Raji (cell line): ENCODE data around the gene PRDM16.

ENCODE experiments used
- POLR2A ChIP-seq: IDR thresholded peaks from 2 replicates; pipeline ENCODE4 v1.6.1; 2011; ENCODE audit warnings: low read depth, low read length, control low read depth; ENCODE audit not compliant: insufficient read depth

Gene PRDM16

GRCh38 chr1:3273447-3273846, 204.4 kb downstream of the PRDM16 start:
- TF ChIP-seq POLR2A = no peak

DNA sequence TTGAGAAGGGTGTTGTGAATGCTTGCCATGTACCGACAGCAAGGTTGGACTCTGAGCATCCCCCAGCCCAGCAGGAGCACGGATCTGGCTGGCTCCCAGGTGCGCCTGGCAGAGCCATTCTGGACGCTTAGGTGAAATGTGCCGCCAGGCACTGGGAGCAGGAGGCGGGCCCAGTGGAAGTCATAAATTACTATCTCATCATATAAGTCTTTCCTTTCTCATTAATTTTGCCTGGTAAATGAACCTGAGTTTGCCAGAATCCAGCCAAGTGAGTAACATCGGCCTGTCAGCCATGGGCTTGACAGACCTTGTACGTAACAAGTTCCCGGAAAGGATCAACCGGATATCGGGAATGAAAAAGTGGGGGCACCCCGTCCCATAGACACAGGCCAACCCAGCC, 206.0 kb downstream of the PRDM16 start:
- TF ChIP-seq POLR2A = no peak

DNA sequence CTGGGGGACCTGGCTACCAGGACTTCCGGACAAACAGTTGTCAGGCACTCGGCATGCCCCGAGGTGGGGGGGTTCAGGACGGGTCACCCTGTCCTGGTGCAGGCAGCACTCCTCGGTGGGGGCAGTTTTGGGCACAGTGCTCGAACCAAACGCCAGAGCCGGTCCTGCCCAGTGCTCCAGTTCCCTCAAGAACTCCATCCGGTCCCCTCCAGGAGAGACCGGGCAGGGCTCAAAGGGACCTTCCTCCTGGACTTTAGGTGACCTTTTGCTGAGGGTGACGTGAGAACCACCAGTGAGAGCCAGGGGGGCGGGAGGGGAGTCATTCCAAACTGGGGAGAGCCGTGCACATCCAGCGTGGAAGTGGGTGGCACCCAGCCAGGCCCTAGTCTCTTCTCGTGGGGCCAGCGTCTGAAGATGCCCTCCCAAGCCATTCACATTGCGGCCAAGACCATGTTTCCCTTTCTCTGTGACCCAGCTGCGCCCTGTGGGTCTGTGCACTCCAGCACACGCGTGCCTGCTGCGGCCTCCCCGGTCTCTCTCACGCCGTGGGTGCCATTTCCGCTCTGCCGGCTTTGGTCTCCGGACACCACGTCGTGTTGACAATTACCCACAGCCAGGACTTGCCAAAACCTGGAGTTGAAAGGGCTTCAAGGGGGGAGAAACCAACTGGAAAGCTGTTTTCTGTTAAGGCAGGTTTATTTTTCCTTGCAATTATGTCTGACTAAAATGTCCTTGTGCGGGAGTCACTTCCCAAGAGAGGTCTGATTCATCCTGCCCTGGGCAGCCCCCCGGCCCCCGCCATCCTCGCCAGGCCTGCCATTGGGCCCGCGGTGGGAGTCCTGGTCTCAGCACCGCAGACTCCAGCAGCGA, 206.7 kb downstream of the PRDM16 start:
- no peak for TF ChIP-seq POLR2A

DNA sequence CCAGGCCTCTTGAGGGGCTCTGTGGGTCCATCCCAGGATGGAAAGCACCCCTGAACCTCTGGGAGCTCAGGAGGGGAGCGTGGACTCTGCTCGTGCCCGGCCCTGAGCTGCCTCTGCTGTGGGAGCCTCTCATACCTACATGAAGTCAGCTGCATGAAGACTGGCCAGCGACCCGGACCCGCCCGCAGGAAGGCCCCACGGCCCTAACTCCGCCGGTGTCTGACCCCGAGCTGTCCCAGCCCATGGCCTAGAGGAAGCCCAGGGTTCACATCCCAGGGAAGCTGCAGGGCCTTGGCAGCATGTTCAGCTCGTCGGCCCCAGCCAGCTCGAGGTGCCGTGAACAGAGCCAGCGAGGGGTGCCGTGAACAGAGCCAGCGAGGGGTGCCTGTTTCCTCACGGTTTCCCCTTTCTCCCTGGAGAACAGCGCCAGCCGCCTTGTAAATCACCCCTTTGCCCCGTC, 207.4 kb downstream of the PRDM16 start:
- TF ChIP-seq POLR2A = no peak

DNA sequence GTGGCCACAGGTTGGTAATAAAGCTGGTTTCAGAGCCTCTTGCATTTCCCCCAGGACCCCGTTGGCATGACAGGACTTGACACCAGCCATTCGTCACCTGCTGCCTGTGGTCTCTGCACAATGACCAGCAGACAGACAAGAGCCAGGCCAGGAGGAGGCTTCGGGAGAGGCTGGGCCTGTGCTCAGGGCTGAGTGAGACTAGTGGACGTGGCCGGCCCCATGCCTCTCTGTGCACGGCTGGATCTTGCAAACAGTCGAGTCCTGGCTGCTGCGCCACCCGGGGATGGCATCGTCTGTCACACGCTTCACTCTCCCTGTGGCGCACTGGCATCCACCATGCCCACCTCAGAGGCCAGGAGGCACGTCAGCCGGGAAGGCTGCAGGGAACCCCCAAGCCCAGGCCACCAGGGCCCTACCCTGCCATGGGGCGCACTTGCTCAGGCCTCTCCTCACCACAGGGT, 208.0 kb downstream of the PRDM16 start:
- no peak for TF ChIP-seq POLR2A

- TF ChIP-seq POLR2A = no peak
Observed at GRCh38 chr1:3277623-3278022, 208.6 kb downstream of the PRDM16 start.

GRCh38 chr1:3278416-3279181, 209.6 kb downstream of the PRDM16 start:
- no peak for TF ChIP-seq POLR2A

GRCh38 chr1:3279182-3279470, 210.1 kb downstream of the PRDM16 start:
- no peak for TF ChIP-seq POLR2A

- TF ChIP-seq POLR2A = no peak
Observed at GRCh38 chr1:3281735-3282134, 212.7 kb downstream of the PRDM16 start.

GRCh38 chr1:3282186-3282585, 213.2 kb downstream of the PRDM16 start:
- no peak for TF ChIP-seq POLR2A

- TF ChIP-seq POLR2A = no peak
Observed at GRCh38 chr1:3282656-3283430, 213.8 kb downstream of the PRDM16 start.

DNA sequence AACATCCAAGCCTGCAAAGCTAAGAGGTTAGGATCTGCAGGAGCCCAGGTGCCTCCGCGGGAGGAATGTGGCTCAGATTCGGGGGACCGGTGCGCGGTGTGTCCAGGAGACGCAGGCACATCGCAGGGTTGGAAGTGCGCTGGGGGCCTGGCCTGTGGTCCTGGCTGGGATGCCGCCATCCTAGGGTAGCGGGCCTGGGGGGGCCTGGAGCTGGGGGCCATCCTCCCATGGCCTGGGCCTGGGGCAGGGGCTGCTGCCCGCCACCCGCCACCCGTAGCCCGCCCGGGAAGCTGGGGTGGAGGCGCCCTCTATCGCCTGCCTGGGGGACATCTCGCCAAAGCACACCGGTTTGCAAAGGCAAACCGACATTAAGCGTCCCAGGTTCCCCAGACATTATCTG, 214.8 kb downstream of the PRDM16 start:
- no peak for TF ChIP-seq POLR2A

DNA sequence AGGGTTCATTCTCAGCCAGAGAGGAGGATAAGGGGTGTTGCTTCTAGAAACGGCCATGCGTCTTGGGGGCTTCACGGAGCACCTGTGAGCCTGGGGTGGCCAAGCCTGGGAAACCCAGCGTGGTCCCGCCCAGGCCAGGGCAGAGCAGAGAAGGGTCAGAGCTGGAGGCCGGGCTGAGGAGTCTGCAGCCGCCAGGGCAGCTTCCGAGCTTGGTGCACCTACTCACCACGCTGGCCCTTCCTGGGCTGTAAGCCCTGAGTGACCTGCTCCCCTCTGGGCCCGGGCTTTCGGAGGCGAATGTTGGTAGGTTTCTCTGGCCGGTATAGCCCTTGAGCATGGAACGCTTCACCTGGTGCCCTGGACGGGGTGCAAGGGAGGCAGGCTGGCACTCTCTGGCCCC, 215.7 kb downstream of the PRDM16 start:
- TF ChIP-seq POLR2A = no peak

DNA sequence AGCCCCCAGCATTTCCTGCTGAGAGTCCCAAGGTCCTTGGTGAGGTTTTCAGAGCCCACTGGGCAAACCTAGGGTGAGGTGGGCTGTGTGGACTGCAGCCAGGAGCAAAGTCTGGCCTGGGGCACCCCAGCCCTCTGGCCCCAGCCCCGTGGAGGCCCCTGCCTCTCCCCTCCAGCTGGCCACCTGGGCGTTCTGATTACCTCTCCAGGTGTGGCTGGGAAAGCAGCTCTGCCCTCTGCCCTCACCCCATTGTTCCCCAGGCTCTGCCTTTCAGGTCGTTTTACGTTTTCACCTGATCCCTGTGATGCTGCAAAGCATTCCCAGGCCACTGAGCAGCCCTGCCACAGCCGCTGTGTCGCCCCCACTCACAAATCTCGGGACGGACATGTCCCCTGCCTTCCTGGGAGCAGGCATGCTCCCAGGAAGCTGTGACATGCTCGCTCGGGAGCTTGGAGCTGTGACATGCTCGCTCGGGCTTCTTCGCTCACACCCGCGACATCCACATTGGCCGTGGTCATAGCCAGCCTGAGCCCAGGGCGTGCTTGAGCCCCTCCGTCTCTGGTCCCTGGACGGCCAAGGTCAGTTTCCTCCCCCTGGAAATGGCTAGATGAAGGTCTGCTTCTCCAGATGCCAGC, 216.2 kb downstream of the PRDM16 start:
- TF ChIP-seq POLR2A = no peak

DNA sequence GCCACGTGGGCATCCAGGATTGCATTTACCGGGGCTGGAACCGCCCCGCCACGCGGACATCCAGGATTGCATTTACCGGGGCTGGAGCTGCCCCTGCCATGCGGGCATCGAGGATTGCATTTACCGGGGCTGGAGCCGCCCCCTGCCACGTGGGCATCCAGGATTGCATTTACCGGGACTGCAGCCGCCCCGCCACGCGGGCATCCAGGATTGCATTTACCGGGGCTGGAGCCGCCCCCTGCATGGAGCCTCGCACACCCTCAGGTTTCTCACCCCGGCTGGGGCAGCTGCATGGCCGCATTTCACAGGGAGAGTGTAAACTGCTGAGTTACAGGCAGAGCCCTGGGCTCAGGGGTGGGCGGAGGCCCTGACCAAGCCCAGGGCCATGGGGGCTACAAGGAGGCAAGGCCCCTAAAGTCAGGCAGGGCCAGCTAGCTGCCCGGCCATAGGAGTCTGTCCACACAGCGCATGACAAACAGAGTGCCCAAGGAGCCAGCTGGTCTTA, 218.7 kb downstream of the PRDM16 start:
- TF ChIP-seq POLR2A = no peak

DNA sequence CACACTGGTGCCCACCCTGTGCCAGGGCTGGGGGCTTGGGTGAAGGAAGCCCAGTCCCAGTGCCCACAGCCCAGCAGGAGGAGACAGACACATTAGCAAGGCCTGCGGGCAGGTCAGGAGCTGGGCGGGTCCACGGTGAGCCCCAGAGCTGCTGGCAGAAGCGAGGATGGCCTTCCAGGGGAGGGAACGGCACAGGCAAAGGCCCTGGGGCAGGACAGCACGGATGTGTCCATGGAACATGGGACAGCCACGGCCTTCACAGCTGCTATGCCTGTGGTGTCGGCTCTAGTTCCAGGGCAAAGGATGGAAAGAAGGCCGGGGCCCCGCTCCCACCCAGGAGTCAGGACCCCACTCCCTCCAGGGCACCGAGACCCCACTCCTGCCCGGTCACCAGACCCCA, 220.5 kb downstream of the PRDM16 start:
- no peak for TF ChIP-seq POLR2A

DNA sequence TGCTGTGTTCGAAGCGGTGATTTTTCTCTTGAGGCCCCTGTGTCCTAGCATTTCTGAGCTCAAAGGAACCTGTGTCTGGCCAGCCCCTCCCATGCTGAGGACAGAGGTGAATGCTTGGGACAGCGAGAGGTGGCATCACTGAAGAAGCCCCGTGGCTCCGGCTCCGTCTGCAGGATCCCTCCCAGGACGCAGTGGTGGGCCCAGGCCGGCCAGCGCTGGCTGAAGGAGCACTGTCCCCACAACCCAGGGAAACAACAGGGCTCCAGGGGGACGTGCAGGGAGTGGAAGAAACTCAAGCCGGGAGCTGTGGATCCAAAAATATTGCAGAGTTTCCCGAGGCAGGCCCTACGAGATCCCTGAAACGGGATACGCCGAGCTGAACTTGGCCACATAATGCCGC, 221.4 kb downstream of the PRDM16 start:
- no peak for TF ChIP-seq POLR2A
